Stromal cell of bone marrow (primary cell): ENCODE data around the gene SORCS2.

Experiments used
- DNase-seq: peaks from one replicate; pipeline ENCODE4 v3.0.0-alpha.2; 2012; ENCODE audit warnings: low read depth

SORCS2 gene

DNA sequence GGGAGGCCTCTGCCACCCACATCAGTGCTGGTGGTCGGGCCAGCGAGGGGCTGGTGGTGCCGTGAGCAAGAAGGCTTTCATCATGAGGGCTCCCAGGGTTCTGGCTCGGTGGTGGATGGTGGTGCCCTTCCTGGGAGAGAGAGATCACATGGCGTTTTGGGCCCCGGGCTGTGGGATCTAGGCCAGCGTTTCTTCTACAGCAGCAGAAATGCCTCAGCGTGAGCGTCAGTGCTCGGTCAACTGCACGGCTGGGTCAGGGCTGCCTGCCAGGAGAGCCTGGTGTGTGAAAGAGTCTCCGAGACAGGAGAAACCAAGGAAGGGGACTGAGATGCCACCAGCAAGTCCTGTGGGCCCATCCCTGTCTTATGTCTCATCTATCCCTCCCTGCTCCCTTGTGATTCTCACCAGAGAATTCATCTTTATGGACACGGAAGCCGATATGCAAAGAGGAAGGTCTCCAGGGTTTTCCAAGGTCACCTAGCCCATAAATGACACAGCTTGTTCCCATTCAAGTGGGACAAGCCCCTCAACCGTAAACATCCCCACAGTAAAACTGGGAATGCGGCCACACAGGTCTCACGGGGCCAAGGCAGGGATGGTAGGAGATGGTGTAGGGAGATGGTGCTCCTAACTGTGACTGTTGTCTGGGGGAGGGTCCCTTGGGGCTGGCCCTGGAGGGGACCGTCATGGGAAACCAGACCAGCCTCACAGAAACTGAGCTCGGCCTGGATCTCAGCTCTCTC is 99.2 kb downstream of the SORCS2 start:
- DNase-seq = no peak

DNA sequence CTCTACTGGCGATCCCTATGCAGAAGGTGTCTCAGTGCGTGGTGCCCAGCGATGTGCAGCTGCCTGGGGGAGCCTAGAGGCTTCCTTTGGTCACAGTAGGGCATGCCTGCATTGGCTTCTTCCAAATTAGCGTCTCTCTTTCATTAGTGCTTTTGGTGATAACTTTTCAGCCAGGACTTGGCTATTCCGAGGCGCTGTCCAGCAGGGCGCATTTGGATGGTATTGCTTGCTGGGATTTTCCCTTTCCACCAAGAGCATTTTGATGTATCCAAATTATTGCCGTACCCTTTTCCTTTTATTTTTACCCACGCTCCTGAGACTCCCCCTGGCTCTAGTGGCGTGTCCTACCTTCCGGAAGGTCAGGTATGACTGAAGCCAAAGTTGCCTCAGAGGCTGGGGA is 101.4 kb downstream of the SORCS2 start:
- DNase-seq = no peak

DNA sequence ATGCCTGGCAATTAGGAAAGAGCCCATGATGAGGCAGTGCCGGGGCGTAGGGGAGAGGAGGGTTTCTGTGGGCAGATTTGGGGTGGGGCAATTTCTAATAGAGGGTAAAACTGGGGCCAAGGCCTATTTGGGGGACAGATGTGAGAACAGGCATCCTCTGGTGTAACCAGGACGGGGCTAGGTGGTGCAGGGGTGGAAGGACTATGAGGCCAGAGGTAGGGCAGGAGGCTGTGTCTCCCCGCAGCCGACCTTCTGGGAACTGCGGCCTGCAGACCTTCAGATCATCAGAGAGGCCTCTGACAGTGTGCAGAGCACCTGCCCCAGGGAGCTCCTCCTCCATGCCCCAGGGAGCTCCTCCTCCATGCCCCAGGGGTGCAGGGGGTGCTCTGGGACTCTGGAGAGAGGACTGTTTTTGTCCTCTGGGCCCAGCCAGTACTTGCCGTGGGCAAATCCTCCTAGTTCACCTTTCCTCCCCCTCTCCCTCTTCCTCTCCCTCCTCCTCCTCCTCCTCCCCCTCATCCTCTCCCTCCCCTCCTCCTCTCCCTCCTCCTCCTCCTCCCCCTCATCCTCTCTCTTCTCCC is 101.9 kb downstream of the SORCS2 start:
- no peak for DNase-seq

DNA sequence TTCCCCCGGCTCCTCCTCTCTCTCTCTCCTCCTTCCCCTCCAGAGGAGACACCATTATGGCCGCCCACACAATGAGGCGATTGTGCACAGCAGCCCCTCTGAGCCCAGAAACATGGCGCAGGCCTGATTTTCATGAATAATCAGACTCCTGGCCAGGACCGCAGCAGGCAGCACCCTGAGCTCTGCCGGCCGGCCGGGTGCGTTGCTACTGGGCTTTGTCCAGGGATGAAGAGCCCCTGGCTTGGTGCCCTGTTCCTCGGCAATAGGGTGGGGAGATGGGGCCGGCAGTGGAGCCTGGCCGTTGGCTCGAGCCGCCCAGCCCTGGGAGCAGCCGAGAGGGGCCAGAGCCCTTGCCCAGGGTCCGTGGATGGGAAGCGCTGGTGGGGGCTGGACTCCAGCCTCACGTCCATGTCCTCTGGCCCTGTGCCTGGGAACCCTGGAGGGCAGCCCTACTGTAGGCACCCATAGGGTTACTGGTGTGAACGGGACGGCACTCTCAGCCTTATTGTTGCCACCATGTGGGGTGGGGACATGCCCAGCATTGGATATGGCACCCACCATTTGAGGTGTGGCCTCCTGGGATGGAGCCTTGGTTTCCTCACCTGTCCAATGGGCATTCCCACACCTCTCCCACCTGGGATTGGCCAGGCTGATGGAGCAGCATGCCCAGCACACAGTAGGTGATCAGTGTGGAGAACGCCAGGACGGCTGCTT is 103.0 kb downstream of the SORCS2 start:
- DNase-seq = no peak

DNA sequence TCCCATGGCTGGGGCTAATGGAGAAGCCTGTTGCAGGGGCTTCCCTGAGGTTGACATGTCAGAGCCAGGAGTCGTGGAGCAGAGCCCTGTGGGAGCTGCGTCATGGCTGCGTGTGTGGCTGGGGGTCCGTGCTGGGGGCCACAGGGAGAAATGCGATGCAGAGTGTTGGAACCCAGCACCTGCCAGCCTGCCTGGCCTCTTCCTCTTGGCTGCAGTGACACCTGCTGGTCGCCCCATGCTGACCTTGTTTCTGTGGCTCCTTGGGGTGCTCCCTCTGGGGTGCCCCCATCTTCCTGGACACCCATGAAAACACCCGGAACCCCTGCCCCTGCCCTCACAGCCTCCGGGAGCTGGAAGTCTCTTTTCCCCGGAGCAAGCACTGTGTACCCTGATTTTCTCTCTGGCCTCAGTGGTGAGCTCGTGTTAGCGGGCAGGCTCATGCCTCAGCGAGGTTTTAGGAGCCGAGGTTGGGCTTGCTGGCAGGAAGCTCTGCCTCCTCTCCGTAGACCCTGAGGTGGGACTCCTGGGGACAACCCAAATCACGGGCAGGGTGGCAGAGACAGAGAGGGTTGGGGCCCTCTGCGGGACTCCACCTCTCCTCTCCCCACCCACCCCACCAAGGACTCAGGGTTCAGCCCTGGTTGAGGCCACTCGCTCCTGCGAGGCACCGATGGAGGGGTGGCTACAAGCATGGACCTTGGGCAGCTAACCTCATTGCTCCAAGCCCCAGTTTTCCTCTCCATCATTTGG is 103.7 kb downstream of the SORCS2 start:
- DNase-seq = no peak

DNA sequence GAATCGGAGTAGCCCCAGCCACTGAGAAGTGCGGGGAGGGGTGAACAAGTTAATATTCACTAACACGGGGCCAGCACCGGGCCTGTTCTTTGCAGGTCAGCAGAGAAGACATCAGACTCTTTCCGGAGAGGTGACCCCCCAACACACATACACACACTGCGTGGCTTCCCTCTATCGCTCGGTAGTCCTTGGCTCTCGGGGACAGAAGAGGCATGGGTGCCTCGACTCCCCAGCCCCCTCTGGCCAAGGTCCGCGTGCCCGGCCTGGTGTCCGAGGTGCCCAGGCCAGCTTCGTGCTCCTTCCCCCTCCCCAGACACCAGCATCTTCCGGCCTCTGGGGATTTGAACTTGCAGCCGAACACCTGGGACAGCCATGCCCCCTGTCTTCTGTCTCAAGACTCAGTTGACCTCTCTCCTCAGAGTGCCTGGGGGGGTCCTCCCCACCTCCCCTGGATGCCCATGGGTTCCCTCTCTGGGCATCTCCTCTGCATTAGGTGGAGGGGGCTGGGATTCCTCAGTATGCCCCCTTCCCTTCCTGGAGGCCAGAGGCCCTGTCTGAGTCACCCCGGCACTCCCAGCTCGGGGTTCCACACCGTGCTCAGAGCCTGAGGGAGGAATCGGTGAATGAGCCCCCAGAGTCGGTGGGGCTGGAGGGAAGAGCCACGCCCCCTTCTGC is 104.5 kb downstream of the SORCS2 start:
- DNase-seq = no peak

DNA sequence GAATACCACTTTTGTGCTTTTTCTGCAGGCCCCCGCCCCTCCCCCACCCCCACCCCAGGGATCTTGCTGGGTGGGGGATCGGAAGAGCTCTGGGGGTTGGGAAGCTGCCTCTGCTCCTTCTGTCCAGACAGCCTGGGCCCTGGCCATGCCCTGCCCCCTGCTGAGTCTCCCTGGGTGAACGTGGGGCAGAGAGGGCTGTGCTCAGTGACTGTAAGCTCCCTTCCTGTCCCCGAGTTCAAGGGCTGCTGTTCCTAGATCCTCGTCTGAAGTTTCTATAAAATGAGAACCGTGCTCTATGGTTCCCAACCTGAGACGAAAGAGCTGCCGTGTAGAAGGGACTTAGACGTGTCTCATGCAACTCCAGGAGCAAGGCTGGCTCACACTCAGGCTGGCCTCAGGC is 105.0 kb downstream of the SORCS2 start:
- no peak for DNase-seq

DNA sequence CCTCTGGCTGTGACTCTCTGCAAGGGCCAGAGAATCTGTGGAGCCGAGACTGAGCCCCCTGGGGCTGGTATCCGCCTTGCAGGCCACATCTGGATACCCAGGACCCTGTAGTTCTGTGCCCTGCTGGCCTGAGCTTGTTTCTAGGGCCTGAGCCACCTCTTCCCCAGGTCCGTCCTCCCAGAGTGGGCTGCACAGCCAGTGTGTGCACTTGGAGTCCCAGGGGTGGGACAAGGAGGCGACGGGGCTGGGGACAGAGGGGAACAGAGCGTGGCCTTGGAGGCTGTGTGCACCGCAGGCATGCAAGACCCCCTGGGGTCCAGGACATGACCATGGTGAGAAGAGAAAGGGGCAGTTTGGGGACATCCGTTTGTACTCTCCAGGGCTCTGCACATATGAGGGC is 105.5 kb downstream of the SORCS2 start:
- no peak for DNase-seq

DNA sequence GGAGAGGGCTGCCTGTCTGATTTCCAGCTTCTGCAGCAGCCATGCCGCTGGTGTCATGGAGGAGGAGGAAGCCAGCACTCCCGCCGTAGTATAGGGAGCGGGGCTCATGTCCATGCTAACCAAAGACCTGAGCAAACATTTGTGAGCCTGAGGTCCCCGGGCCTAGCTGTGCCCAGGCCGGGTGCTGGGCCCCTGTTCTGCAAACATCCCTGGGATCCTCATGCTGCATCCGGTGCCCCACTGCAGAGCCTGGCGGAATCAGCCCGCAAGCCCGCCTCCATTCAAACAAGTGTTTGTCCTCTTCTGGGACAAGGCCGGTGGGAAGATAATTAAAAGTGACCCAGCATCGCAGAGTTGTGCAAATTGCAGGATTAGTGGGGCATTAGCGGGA is 106.3 kb downstream of the SORCS2 start:
- DNase-seq = no peak

DNA sequence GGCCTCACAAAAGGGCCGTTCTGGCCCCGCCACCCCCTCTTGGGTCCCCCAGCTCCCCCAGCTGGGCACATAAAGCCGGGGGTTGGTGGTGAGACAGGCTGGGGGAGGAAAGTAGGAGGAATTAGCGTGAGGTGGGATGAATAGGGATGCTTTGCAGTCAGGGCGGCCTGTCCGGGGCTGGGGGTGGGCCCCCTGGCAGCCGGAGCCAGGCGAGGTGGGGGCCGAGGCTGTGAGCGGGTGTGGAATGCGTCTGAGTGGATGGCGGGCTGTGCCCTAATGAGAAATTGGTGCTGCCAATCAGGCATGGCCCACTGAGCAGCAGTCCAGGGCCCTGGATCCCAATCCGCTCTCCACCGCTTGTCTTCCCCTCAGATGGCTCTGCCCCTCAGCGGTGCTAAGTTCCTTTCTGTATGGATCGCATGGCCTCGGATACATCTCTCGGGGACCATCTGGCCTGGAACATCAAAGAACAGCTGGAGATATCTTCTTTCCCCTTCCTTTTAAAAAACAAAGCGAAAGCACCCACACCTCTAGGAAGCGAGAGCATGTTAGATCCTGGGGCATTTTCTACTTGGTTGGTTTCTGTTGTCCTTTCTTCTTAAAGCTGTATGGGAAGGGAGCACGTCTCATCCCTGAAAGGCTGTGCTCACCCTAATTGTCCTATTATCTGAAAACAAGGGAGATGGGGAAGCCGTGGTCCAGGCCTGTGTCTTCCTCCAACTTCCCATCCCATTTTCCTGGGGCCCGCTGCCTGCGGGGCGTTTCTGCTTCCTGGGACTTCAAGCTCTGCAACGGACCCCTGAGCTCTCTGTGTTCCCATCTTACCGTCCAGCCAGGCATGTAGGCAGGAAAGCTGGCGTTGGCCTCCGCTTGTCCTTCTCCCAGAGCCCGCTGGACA is 106.9 kb downstream of the SORCS2 start:
- no peak for DNase-seq

DNA sequence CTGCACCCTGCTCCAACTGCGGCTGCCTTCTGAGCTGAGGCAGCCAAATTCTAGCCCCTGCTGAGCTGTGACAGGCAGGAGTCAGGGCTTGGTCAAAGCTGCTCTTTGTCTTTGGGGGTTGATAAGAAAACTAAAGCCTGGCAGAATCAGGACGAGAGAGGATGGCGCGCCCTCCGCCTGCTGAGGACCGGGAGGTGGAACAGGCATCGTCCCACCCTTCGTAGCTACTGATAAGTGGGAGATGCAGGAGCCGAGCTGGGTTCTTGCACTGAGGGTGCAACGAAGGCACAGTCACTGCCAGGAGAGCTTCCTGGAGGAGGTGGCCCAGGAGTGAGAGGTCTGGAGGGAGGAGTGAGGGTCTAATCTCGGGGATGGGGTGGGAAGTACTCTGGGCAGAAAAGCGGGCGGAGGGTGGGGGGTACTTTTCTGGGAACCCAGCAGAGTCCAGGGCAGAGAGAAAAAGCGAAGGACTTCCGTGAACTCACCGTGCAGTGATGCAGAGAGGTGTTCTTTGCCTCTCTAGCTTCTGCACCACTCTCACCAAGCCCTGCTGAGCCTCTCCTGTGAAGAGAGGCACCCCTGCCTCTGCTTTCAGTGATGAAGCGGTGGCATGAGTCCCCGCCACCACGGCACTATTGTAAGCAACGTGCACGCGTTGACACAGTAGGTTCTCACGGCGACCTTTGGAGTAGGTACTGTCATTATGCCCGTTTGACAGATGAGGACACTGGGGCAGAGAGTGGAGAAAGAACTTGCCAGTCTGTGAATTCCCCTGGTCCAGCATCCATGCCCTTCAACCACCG is 107.8 kb downstream of the SORCS2 start:
- no peak for DNase-seq

DNA sequence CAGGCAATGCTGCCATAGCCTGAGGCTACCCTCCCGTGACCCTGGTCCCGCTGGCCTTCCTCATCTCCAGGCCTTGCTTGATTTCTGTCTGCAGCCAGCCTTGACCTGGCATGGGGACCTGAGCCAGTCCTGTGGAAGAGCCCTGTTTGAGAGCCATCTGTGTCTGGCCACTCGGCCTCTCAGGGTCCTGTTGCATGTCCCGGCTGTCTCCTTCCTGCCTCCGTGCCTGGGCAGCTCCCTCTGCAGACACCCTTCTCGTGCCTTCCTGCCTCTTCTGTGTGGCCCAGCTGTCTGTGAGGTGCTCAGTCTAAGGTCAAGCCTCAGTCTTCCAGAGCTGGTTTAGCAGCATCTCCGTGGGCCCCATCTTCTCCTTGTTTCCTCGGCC is 108.4 kb downstream of the SORCS2 start:
- no peak for DNase-seq

DNA sequence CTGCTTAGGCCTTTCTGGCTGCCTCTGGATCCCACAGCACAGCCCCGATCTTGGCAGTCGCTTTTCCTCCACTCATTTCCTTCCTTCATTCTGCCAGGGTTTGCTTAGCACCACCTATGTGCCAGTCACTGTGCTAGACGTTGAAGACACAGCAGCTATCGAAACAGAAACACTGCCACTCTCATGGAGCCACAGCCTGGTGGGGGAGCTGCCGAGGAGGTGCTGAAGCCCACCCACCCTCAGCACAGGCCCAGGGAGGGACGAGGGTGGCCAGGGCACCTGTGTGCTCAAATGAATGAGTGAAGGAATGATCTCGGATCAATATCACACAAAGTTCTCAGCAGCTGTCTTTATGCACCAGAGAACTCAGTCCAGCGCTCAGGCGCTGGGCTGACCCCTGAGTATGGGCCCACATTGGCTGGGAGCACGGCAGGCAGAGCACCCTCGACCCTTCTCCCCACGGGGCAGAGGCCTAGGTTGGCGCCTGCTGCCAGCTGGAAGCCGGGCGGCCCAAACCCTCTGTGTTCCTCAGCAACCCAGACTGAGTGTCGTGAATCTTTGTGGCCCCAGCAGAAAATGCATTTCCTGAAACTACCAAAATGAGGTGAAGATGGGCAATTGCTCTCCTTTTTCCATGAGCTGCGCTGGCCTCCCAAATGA is 108.9 kb downstream of the SORCS2 start:
- no peak for DNase-seq

DNA sequence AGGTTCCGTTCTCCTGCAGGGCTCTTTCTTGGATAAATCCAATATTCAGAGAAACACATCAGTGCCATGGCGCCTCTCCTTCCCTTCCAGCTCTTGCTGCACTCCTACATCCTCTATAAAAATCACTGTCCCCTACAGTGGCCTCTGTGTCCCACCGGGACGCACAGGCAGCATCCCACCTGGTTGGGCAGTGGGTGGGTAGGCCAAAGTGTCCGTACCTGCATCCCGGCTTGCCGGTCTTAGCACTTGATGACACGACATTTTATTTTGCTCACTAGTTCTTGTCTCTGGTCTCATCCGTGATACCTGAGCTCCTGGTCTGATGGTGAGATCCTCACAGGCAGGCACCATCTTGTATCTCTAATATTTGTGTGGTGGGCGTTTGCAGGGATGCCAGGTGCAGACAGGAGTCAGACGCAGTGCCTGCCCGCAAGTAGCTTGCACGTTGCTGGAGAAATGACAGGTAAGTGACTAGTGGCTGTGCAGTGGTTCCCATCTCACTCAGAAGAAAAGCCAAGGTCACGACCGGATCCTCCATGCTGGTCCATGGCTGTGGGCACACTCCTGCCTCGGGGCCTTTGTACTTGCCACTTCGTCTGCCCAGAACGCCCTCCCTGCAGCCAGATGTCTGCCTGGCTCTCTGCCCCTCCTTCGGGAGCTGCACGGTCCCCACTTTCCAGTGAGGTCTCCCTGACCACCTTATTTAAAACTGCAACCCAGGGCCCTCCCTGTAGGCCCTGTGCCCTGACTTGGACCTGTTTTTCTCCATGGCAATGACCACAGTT is 109.7 kb downstream of the SORCS2 start:
- DNase-seq = no peak

DNA sequence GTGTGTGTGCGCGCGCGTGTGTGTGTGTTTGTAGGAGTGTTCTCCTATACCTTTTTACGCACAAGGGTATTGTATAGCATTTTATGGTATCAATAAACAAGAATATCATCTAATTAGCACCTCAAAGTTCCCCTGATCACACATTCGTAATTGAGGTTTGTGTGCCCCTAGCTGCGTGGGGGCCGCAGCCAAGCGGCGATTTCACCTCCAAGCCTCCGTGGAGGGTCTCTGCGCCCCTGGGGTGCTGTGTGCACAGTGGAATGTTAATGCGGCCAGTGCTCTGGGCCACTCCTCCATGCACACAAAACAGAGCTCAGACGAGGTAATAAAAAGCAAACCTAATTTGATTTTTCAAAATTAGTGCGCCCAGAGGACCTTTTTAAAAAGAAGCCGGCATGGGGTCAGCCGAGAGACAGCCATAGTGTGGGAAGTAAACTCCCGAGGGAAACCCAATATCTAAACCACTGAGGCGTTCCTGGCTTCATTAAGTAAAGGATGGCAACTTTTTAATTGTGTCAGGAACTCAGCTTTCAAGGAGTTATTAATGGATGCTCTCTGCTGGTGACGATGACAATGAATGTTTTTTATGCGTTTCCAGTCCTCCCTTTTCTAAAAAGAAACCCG is 110.6 kb downstream of the SORCS2 start:
- no peak for DNase-seq

DNA sequence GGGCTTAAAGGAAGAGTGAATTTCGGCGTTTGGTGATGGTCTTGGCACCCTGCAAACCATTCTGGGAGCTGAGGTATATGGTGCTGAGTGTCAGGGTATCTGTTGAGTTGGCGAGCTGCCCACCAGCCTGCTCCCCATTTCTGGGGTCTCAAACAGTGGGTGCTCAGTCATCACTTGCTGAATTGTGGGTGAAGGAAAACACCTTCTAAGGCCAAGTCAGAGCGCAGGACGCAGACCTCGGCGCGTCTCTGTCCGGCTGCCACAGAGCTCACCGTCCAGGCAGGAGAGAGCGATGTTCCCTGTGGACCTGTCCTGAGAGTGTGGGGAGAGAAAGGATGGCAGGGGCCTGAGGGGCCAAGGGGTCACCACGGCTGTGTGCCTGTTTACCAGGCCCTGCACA is 111.2 kb downstream of the SORCS2 start:
- DNase-seq = no peak

DNA sequence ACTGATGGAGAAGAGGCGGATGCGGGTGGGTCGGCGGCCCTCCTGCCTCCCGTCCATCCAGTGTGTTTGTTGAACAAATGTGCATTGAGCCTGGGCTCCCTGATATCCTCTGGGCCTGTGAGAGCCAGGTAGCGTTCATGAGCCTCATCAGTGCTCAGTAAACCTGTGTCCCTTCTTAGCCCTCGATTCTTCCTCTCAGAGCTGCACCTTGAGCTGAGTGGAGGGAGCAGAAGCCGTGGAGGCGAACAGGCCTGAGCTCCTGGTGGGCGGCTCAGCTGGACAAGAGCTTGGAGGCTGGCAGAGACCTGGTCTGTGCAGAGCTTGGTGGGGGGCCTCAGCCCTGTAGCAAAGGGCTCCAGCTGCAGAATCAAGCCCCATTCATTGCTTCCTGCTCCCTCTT is 112.1 kb downstream of the SORCS2 start:
- DNase-seq = no peak
